ENCODE data around the gene MTR. TPM values are rescaled to one million over a fixed set of nuclear protein-coding genes. Genes with fewer than 3 reads are reported as not detected.

MTR gene
- total RNA-seq, 1 experiment from 2014 or later, result 26.3 TPM

- Mint-ChIP-seq H3K4me3 (ENCODE audit: unreplicated experiment) (no peak overlapping the region), H3K27me3 (ENCODE audit: insufficient read depth, unreplicated experiment) (no peaks in the 10 kb centered on the region), H3K36me3 (ENCODE audit: insufficient read depth, unreplicated experiment) (peaks cover 28% of the 10 kb centered on the region), H3K9me3 (ENCODE audit: unreplicated experiment) (no peaks in the 10 kb centered on the region), H3K27ac (ENCODE audit: unreplicated experiment) (no peak overlapping the region), H3K4me1 (ENCODE audit: low read depth, unreplicated experiment) (no peaks in the 10 kb centered on the region)
- Histone ChIP-seq H3K27me3 (replicated peaks; ENCODE audit: control insufficient read depth, insufficient read depth, low read length) (no peaks in the 10 kb centered on the region), H3K4me1 (no peaks in the 10 kb centered on the region), H3K9me3 (no peaks in the 10 kb centered on the region), H3K4me3 (ENCODE audit: low read depth, low read length) (no peak overlapping the region), H3K36me3 (ENCODE audit: control insufficient read depth, insufficient read depth, low read length) (no peaks in the 10 kb centered on the region)
- DNase-seq, result no peak
- POLR2A ChIA-PET, result no interaction called here
- intact Hi-C loops (cut with micrococcal nuclease; ENCODE audit: unreplicated experiment), result no loop called here
- TF ChIP-seq, protein P1, sequence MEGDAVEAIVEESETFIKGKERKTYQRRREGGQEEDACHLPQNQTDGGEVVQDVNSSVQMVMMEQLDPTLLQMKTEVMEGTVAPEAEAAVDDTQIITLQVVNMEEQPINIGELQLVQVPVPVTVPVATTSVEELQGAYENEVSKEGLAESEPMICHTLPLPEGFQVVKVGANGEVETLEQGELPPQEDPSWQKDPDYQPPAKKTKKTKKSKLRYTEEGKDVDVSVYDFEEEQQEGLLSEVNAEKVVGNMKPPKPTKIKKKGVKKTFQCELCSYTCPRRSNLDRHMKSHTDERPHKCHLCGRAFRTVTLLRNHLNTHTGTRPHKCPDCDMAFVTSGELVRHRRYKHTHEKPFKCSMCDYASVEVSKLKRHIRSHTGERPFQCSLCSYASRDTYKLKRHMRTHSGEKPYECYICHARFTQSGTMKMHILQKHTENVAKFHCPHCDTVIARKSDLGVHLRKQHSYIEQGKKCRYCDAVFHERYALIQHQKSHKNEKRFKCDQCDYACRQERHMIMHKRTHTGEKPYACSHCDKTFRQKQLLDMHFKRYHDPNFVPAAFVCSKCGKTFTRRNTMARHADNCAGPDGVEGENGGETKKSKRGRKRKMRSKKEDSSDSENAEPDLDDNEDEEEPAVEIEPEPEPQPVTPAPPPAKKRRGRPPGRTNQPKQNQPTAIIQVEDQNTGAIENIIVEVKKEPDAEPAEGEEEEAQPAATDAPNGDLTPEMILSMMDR (IDR thresholded peaks at IDR 0.05; ENCODE audit: insufficient read depth in 1 of 2, low read depth in 1 of 2, low read length in 1 of 2, severe bottlenecking in 1 of 2, unreplicated experiment in 1 of 2), result no peak
- CTCF ChIA-PET, result no interaction called here
- BruUV-seq (replicated peaks), result no TSS peak
These were observed 67.1 kb downstream of the MTR start for GRCh38 chr1:236862219-236862591.

GRCh38 chr1:236862615-236863211, 67.6 kb downstream of the MTR start:
- H3K9me3 Mint-ChIP-seq (ENCODE audit: unreplicated experiment), result no peaks in the 10 kb centered on the region
- TF ChIP-seq, protein P1 (IDR thresholded peaks at IDR 0.05; ENCODE audit: insufficient read depth in 1 of 2, low read depth in 1 of 2, low read length in 1 of 2, severe bottlenecking in 1 of 2, unreplicated experiment in 1 of 2), result no peak
- no peak overlapping the region for H3K4me3 ChIP-seq (ENCODE audit: low read depth, low read length)
- no peak overlapping the region for H3K4me3 Mint-ChIP-seq (ENCODE audit: unreplicated experiment)
- H3K27me3 ChIP-seq (replicated peaks; ENCODE audit: control insufficient read depth, insufficient read depth, low read length), result no peaks in the 10 kb centered on the region
- no peaks in the 10 kb centered on the region for H3K4me1 Mint-ChIP-seq (ENCODE audit: low read depth, unreplicated experiment)
- H3K36me3 ChIP-seq (ENCODE audit: control insufficient read depth, insufficient read depth, low read length), result no peaks in the 10 kb centered on the region
- H3K27ac Mint-ChIP-seq (ENCODE audit: unreplicated experiment), result no peak overlapping the region
- no peaks in the 10 kb centered on the region for H3K4me1 ChIP-seq
- POLR2A ChIA-PET, result no interaction called here
- H3K36me3 Mint-ChIP-seq (ENCODE audit: insufficient read depth, unreplicated experiment), result peaks cover 27% of the 10 kb centered on the region
- DNase-seq, result no peak
- CTCF ChIA-PET, result no interaction called here
- BruUV-seq (replicated peaks), result no TSS peak
- intact Hi-C loops (cut with micrococcal nuclease; ENCODE audit: unreplicated experiment), result no loop called here
- H3K27me3 Mint-ChIP-seq (ENCODE audit: insufficient read depth, unreplicated experiment), result no peaks in the 10 kb centered on the region
- H3K9me3 ChIP-seq, result no peaks in the 10 kb centered on the region

DNA sequence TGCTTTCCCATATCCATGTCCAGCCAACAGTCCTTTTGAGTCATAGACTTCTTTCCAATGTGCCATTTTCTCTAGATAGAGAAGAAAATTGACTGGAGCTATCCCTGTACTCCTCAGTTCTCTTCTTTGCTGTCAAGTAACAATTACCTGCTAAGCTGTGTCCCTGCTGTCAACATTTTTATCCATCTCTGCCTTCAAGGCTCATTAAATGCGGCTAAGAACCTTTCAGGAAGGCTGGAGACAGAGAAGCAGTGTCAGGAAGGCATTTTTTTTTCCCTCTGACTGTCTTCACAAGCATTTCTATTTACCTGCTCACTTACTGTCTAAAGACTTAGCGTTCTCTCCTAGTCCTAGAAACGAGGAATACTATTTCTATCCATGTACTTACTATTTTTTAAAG, 69.1 kb downstream of the MTR start:
- no peak overlapping the region for H3K27ac Mint-ChIP-seq (ENCODE audit: unreplicated experiment)
- no peaks in the 10 kb centered on the region for H3K36me3 ChIP-seq (ENCODE audit: control insufficient read depth, insufficient read depth, low read length)

More for the DNA sequence above, 69.1 kb downstream of the MTR start:
- intact Hi-C loops (cut with micrococcal nuclease; ENCODE audit: unreplicated experiment), result no loop called here
- Histone ChIP-seq H3K27me3 (replicated peaks; ENCODE audit: control insufficient read depth, insufficient read depth, low read length) (no peaks in the 10 kb centered on the region), H3K4me3 (ENCODE audit: low read depth, low read length) (no peak overlapping the region), H3K9me3 (no peaks in the 10 kb centered on the region), H3K4me1 (no peaks in the 10 kb centered on the region)
- TF ChIP-seq, protein P1 (IDR thresholded peaks at IDR 0.05; ENCODE audit: insufficient read depth in 1 of 2, low read depth in 1 of 2, low read length in 1 of 2, severe bottlenecking in 1 of 2, unreplicated experiment in 1 of 2), result no peak
- POLR2A ChIA-PET, result no interaction called here
- CTCF ChIA-PET, result no interaction called here
- H3K4me3 Mint-ChIP-seq (ENCODE audit: unreplicated experiment), result no peak overlapping the region
- no peaks in the 10 kb centered on the region for H3K9me3 Mint-ChIP-seq (ENCODE audit: unreplicated experiment)
- DNase-seq, result no peak
- no peaks in the 10 kb centered on the region for H3K4me1 Mint-ChIP-seq (ENCODE audit: low read depth, unreplicated experiment)
- no TSS peak for BruUV-seq (replicated peaks)
- H3K27me3 Mint-ChIP-seq (ENCODE audit: insufficient read depth, unreplicated experiment), result no peaks in the 10 kb centered on the region
- H3K36me3 Mint-ChIP-seq (ENCODE audit: insufficient read depth, unreplicated experiment), result peaks cover 25% of the 10 kb centered on the region

Data from Caco-2 (cell line).